GM19239 (cell line): Measurements from ENCODE around the gene PUM1.
"Not testable (repeated sequence)": the region's sequence is repeated elsewhere in the genome, so short reads cannot be mapped to it uniquely, and the experiment has no call there.

ENCODE experiments used
- DNase-seq: peaks from one replicate; pipeline ENCODE4 v3.0.0; 2011; ENCODE audit warnings: low spot score; ENCODE audit not compliant: insufficient read length
- FAIRE-seq: peaks from 2 replicates; lab custom pipeline; 2011; peaks lifted over from hg19 to GRCh38; lab: Jason Lieb, UNC

The PUM1 gene

GRCh38 chr1:31000301-31000700, 65.2 kb downstream of the PUM1 start:
- FAIRE-seq (no peak), DNase-seq (no peak)

GRCh38 chr1:30998887-30999286, 66.6 kb downstream of the PUM1 start:
- FAIRE-seq (no peak), DNase-seq (no peak)

DNA sequence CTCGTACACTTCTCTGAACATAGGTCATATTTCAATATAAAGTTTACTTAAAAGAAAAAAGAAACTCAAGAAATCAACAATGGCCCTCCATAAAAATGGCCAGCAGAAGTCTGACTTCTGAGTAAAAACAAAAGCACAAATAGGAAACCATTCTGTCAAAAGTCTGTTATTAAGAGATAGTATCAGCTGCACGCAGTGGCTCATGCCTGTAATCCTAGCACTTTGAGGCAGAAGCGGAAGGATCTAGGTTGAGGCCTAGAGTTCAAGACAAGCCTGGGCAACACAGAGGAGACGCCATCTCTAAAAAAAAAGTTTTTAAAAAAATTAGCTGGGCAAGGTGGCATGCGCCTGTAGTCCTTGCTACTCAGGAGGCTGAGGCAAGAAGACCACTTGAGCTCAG, 67.3 kb downstream of the PUM1 start:
- peak; percentile 65 for FAIRE-seq

GRCh38 chr1:30997463-30998057, 68.0 kb downstream of the PUM1 start:
- no peak for DNase-seq
- FAIRE-seq: no peak

More for the DNA sequence above, 67.3 kb downstream of the PUM1 start:
- no peak for DNase-seq

GRCh38 chr1:30995990-30996612, 69.4 kb downstream of the PUM1 start:
- FAIRE-seq (peak; percentile 55), DNase-seq (no peak)

- FAIRE-seq: no peak
These were observed 73.5 kb downstream of the PUM1 start for GRCh38 chr1:30991862-30992606.

GRCh38 chr1:30990591-30990990, 74.9 kb downstream of the PUM1 start:
- DNase-seq (no peak), FAIRE-seq (no peak)

More at GRCh38 chr1:30991862-30992606, 73.5 kb downstream of the PUM1 start:
- DNase-seq: no peak

- DNase-seq: no peak
- FAIRE-seq: no peak
These were observed 77.5 kb downstream of the PUM1 start for GRCh38 chr1:30988045-30988444.

GRCh38 chr1:30986755-30987154, 78.8 kb downstream of the PUM1 start:
- peak; percentile 14 for FAIRE-seq

DNA sequence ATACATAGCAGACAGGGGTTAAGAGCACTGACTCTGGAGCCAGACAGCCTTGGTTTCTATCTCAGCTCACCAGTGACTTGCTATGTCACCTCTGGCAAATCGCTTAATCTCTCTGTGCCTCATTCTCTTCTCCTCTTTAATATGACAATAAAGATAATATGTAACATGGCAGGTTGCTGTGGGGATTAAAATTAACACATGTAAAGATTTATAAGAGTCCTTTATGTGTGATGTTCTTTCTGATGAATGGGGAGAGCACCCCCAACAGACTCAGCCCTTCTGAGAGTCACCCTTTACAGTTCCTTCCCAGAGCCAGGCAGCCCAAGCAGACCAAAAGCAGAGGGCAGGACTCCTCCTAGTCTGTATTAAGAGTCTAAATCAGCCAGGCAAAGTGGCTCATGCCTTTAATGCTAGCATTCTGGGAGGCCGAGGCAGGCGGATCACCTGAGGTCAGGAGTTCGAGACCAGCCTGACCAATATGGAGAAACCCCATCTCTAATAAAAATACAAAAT, 80.5 kb downstream of the PUM1 start:
- no peak for DNase-seq

More at GRCh38 chr1:30986755-30987154, 78.8 kb downstream of the PUM1 start:
- DNase-seq: no peak

GRCh38 chr1:30984165-30984889, 81.2 kb downstream of the PUM1 start:
- FAIRE-seq (no peak), DNase-seq (no peak)

More for the DNA sequence above, 80.5 kb downstream of the PUM1 start:
- no peak for FAIRE-seq

GRCh38 chr1:30982937-30983336, 82.6 kb downstream of the PUM1 start:
- DNase-seq: no peak
- FAIRE-seq: no peak

DNA sequence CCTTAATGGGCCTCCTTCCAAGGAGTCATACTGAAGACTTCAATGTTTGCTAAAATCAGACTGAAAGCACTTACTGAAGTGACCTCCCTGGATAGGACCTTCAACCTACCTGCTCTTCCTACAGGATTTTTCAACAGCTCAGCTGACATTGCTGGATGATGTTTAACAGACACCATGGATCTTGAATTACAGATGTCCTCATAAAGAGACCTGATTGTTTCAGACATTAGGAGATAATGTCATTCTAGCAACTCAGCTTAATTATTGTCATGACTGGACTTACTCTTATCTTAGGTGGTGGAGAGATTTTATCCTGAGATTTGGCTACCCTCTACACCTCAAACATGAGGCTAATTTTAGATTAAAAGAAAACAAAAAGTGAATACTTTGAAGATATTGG, 83.1 kb downstream of the PUM1 start:
- FAIRE-seq: peak; percentile 26
- no peak for DNase-seq

- FAIRE-seq (no peak), DNase-seq (no peak)
These were observed 84.3 kb downstream of the PUM1 start for GRCh38 chr1:30981172-30981571.

- DNase-seq (no peak), FAIRE-seq (no peak)
These were observed 88.0 kb downstream of the PUM1 start for GRCh38 chr1:30977511-30977910.

- DNase-seq (no peak), FAIRE-seq (peak; percentile 71)
These were observed 88.4 kb downstream of the PUM1 start for GRCh38 chr1:30977105-30977504.

DNA sequence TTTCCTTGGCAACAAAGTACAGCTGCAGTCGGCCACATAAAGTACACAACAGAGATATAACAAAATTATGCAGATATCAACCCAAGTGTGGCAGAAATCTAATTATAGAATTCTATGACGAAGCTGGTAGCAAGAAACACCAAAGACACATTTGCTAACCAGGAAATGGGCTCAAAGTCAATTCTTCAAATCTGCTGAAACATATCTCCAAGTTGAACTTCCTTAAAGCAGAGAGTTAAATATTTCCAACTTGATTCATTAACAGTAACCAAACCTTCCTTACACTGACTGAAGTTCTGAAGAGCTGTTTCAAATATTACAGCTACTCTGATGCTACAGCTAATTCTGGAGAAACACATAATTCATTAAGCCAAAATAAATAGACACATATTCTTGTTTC, 89.4 kb downstream of the PUM1 start:
- no peak for DNase-seq
- FAIRE-seq: peak; percentile 81

DNA sequence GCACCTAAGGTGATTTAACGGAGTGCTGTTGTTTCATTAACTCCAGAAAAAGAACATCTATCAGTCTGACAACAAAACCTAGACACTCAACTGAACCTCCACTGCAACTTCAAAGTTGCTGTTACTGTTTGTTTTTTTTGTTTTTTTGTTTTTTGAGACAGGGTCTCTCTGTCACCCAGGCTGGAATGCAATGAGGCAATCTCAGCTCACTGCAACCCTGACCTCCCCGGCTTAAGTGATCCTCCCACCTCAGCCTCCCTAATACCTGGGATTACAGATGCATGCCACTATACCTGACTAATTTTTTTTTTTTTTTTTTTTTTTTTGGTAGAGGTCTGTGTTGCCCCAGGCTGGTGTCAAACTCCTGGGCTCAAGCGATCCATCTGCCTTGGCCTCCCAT, 90.3 kb downstream of the PUM1 start:
- no peak for DNase-seq
- no peak for FAIRE-seq

DNA sequence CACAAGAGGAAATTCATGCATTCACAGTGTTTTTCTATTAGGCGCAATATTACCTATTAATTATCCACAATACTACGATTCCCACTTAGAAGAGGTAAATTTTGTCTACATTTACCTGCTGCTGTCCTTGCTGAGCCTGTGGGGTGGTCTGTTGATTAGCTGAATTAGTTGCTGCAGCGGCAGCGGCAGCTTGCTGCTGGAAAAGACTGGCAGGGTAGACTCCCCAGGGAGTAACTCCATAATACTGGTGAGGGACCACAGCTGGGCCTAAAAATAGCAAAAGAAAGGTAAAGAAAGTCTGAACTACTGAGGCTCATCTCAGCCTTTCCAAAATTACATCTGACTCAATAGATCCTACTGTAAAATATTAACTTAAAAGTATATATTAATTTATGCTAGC, 91.0 kb downstream of the PUM1 start:
- no peak for DNase-seq
- FAIRE-seq: no peak

DNA sequence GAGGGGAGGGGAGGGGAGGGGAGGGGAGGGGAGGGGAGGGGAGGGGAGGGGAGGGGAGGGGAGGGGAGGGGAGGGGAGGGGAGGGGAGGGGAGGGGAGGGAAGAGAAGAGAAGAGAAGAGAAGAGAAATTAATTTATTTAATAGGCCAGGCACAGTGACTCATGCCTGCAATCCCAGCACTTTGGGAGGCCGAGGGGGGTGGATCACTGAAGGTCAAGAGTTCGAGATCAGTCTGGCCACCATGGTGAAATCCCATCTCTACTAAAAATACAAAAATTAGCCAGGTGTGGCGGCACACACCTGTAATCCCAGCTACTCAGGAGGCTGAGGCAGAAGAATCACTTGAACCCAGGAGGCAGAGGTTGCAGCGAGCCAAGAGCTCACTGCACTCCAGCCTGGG, 93.2 kb downstream of the PUM1 start:
- FAIRE-seq, DNase-seq: not testable (repeated sequence)
